Measurements from ENCODE around the gene TBC1D22A. TPM values are rescaled to one million over a fixed set of nuclear protein-coding genes. Genes with fewer than 3 reads are reported as not detected.
A peak's percentile ranks its signal among the peaks of the same experiment; 100 is the strongest.

TBC1D22A gene
- total RNA-seq, 6 donors from 2014 or later = 27.1 to 48.2 (median 35.3) TPM

- TF ChIP-seq POLR2A (IDR thresholded peaks at IDR 0.05) (no peak), POLR2AphosphoS5 (IDR thresholded peaks at IDR 0.05) (no peak), EP300 (IDR thresholded peaks at IDR 0.05) (no peak), CTCF (IDR thresholded peaks at IDR 0.05) (no peak)
- Histone ChIP-seq H3K36me3 (peaks cover 8 to 60% (median 45%) of the 10 kb centered on the region in 4 donors), H3K27me3 (no peaks in the 10 kb centered on the region), H3K9me3 (no peaks in the 10 kb centered on the region), H3K4me3 (no peak overlapping the region), H3K27ac (no peak overlapping the region), H3K4me1 (peaks cover 27 to 41% (median 35%) of the 10 kb centered on the region in 4 donors)
- DNase-seq (no peak), ATAC-seq (ENCODE audit: low FRiP score in 2 of 2) (no peak)
- 88 to 94% methylated on average over 10 to 15 of the region's 15 CpGs for WGBS, 2 donors
Measured at GRCh38 chr22:46795845-46796565, 33.6 kb downstream of the TBC1D22A start.

GRCh38 chr22:46796566-46797195, 34.2 kb downstream of the TBC1D22A start:
- TF ChIP-seq POLR2AphosphoS5 (IDR thresholded peaks at IDR 0.05) (no peak), EP300 (IDR thresholded peaks at IDR 0.05) (no peak), CTCF (IDR thresholded peaks at IDR 0.05) (no peak), POLR2A (IDR thresholded peaks at IDR 0.05) (no peak)
- Histone ChIP-seq H3K9me3 (no peaks in the 10 kb centered on the region), H3K4me1 (peaks cover 20 to 37% (median 33%) of the 10 kb centered on the region in 4 donors), H3K36me3 (peaks cover 8 to 61% (median 45%) of the 10 kb centered on the region in 4 donors), H3K27ac (no peak overlapping the region), H3K27me3 (no peaks in the 10 kb centered on the region), H3K4me3 (no peak overlapping the region)
- ATAC-seq (ENCODE audit: low FRiP score in 2 of 2) (no peak), DNase-seq (no peak)
- WGBS, 2 donors = 96% methylated on average over 11 to 13 of the region's 17 CpGs

- peaks cover 8 to 64% (median 45%) of the 10 kb centered on the region in 4 donors for H3K36me3 ChIP-seq
- no peak for DNase-seq
Measured at GRCh38 chr22:46797355-46797754, 34.9 kb downstream of the TBC1D22A start.

GRCh38 chr22:46798041-46798365, 35.6 kb downstream of the TBC1D22A start:
- Histone ChIP-seq H3K4me3 (no peak overlapping the region), H3K27ac (peak overlapping the region in 3 of 4 donors; percentile 47 to 68 (median 59)), H3K9me3 (no peaks in the 10 kb centered on the region), H3K36me3 (peaks cover 8 to 64% (median 44%) of the 10 kb centered on the region in 4 donors), H3K4me1 (peaks cover 8 to 35% (median 30%) of the 10 kb centered on the region in 4 donors), H3K27me3 (no peaks in the 10 kb centered on the region)
- TF ChIP-seq EP300 (IDR thresholded peaks at IDR 0.05) = no peak
- TF ChIP-seq CTCF (IDR thresholded peaks at IDR 0.05) = no peak
- no peak for TF ChIP-seq POLR2AphosphoS5 (IDR thresholded peaks at IDR 0.05)
- TF ChIP-seq POLR2A (IDR thresholded peaks at IDR 0.05) = no peak
- DNase-seq (no peak), ATAC-seq (ENCODE audit: low FRiP score in 2 of 2) (no peak)
- 89 to 95% methylated on average over 5 of the region's 5 CpGs for WGBS, 2 donors

More at GRCh38 chr22:46797355-46797754, 34.9 kb downstream of the TBC1D22A start:
- Histone ChIP-seq H3K27ac (peak overlapping the region in 1 of 4 donors; percentile 47), H3K4me1 (peaks cover 14 to 33% (median 32%) of the 10 kb centered on the region in 4 donors), H3K4me3 (no peak overlapping the region), H3K9me3 (no peaks in the 10 kb centered on the region), H3K27me3 (no peaks in the 10 kb centered on the region)
- 80 to 83% methylated on average over 17 of the region's 17 CpGs for WGBS, 2 donors
- ATAC-seq (ENCODE audit: low FRiP score in 2 of 2) = no peak
- TF ChIP-seq CTCF (IDR thresholded peaks at IDR 0.05) = no peak
- TF ChIP-seq EP300 (IDR thresholded peaks at IDR 0.05) = no peak
- no peak for TF ChIP-seq POLR2A (IDR thresholded peaks at IDR 0.05)
- no peak for TF ChIP-seq POLR2AphosphoS5 (IDR thresholded peaks at IDR 0.05)

All from upper lobe of left lung (tissue), 6 donors.